Hematopoietic multipotent progenitor cell treated with erythropoietin and hydrocortisone succinate and interleukin-3 and kit ligand, for 17 days (in vitro differentiated cells): ENCODE measurements around the gene PLAAT5.
"Not testable (repeated sequence)": the region's sequence is repeated elsewhere in the genome, so short reads cannot be mapped to it uniquely, and the experiment has no call there.

Source experiments
- DNase-seq: peaks from one replicate; pipeline ENCODE4 v3.0.0-alpha.2; 2015; ENCODE audit warnings: low spot score

Gene PLAAT5

GRCh38 chr11:63480039-63480438 lies 10.9 kb downstream of the PLAAT5 start:
- DNase-seq = no peak

- peak; percentile 64 for DNase-seq
Observed at GRCh38 chr11:63478896-63479295, 12.1 kb downstream of the PLAAT5 start.

- DNase-seq = no peak
Observed at GRCh38 chr11:63476618-63477017, 14.3 kb downstream of the PLAAT5 start.

GRCh38 chr11:63472372-63472771 lies 18.6 kb downstream of the PLAAT5 start:
- DNase-seq = no peak

DNA sequence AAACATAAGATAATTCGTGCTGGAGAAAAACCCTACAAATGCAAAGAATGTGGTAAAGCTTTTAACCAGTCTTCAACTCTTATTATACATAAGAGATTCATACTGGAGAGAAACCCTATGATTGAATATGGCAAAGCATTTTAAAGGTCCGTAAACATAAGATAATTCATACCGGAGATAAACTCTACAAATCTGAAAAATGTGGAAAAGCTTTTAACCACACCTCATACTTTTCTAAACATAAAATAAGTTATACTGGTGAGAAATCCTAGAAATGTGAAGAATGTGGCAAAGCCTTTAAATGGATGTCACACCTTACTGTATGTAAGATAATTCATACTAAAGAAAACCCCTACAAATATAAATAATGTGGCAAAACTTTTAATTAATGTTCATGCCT lies 20.7 kb downstream of the PLAAT5 start:
- DNase-seq = no peak

- DNase-seq = no peak
Observed at GRCh38 chr11:63462137-63462536, 28.8 kb downstream of the PLAAT5 start.

DNA sequence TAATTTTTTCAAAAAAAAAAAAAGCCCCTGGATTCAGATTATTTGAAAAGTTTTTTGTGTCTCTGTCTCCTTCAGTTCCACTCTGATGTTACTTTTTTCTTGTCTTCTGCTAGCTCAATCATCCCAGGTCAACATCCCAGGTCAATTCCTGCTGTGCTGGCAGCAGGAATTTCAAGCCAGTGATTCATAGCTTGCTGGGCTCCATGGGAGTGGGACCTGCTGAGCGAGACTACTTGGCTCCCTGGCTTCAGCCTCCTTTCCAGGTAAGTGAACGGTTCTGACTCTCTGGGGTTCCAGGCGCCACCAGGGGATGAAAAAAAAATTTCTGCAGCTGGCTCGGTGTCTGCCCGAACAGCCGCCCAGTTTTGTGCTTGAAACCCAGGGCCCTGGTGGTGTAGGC lies 31.4 kb downstream of the PLAAT5 start:
- no peak for DNase-seq

- DNase-seq = no peak
Observed at GRCh38 chr11:63448646-63449045, 42.3 kb downstream of the PLAAT5 start.

DNA sequence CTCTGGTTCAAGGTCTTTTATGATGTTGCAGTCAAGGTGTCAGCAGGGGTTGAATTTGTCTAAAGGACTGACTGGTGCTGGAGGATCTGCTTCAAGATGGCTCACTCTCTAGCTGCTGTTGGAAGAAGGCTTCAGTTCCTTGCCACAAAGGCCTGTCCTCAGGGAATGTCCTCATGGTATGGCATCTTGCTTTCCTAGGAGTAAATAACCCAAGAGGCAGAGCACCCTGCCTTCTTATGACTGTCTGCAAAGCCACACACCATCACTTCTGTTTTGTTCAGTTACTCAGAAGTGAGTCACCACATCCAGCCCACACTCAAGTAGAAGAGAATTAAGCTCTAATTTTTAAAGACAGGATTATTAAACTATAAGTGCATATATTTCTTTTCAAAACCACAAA lies 45.2 kb downstream of the PLAAT5 start:
- no peak for DNase-seq

- no peak for DNase-seq
Observed at GRCh38 chr11:63445118-63445517, 45.8 kb downstream of the PLAAT5 start.

DNA sequence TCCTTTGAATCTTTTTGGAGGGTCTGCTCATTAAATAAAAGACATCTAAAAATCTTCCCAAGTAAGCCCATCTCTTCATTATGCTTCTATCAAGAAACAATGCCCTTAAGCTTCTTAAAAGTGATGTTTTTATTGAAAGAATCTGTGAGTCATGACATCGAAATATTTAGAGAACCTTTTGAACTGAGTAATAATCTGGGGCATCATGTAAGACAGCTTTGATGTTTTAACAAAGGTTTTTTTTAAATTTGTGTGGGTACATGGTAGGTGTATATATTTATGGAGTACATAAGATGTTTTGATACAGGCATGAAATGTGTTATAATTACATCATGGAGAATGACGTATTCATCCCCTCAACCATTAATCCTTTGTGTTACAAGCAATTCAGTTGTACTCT lies 46.8 kb downstream of the PLAAT5 start:
- no peak for DNase-seq

GRCh38 chr11:63443714-63444113 lies 47.3 kb downstream of the PLAAT5 start:
- no peak for DNase-seq

GRCh38 chr11:63435831-63436230 lies 55.1 kb downstream of the PLAAT5 start:
- not testable (repeated sequence) for DNase-seq

GRCh38 chr11:63435351-63435750 lies 55.6 kb downstream of the PLAAT5 start:
- not testable (repeated sequence) for DNase-seq

- not testable (repeated sequence) for DNase-seq
Observed at GRCh38 chr11:63430731-63431130, 60.2 kb downstream of the PLAAT5 start.

- DNase-seq = no peak
Observed at GRCh38 chr11:63427971-63428508, 62.9 kb downstream of the PLAAT5 start.

DNA sequence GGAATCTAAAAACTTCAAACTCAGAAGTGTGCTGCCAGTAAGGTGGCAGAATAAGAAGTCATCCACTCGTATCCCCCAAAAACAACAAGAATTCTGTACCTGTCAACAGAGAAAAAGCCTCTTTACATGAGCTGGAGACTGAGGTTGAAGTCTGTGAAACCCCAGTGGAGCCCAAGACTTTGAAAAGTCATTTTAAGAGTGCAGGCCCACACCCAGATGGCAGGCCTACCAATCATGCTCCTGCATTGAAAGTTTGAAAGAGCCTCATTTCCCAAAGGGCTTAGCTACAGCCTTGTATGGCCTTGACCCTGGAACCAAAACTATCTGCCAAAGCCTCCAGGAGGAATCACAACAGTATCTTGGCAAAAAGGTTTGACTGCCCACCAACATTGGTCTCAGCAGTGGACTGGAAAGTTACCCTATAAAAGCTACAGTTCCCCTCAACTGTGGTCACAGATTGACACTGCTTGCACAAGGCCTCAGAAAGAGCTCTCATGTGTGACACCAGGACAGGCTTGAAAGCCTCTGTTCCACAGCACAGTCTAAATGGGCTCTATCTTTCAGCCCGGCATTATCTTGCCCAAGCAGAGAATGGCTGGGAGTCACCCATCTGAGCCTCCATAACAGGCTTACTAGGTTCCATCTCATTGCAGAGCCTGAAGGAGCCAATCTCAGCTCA lies 73.7 kb downstream of the PLAAT5 start:
- no peak for DNase-seq
